Measurements from ENCODE around the gene ADSL.

ADSL gene

DNA sequence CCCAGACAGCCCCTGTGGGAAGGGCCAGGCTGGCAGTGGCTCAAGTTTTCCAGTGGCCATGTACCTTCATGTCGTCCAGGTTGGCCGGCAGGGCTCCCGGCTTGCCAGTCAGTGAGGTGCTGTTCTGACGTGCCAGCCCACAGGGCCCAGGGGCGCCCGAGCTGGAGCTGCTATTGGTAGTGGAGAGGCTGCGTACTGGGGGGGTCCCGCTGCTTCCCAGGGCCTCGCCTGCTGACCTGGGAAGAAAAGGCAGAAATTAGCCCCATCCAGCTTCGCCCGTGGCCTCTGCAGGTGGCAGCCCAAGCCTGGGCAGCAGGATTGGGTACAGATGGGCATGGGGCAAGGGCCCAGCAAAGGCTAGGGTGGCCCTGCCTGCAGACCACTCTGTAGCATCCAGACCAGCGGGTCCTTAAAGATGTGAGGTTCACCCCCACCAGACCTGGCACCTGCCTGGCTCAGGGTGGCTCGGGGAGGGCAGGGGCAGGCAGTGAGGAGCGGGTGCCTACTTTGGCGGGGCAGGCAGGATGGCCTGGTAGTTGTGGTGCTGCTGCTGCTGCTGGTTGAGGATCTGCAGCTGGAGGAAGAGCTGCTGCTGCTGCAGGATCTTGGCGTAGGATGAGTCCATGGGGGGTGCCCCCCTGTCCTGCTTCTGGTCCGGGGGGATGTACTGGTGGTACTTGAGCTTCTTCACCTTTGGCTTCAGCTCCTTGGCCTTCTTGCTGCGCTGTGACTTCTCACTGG lies 74.2 kb downstream of the ADSL start:
- FAIRE-seq = no peak

DNA sequence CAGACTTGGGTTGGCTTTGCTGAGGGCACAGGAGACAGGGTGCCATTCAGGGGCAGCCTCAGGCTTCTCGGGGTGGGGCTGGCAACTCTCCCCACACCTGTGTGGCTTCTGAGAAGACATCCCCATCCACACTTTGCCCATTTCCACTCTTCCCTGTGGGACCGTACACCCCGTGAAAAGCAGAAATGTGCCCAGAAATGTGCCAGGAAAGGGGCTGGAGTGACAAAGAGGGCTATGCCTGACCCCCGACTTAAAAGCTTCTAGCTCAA lies 74.7 kb downstream of the ADSL start:
- no peak for FAIRE-seq

DNA sequence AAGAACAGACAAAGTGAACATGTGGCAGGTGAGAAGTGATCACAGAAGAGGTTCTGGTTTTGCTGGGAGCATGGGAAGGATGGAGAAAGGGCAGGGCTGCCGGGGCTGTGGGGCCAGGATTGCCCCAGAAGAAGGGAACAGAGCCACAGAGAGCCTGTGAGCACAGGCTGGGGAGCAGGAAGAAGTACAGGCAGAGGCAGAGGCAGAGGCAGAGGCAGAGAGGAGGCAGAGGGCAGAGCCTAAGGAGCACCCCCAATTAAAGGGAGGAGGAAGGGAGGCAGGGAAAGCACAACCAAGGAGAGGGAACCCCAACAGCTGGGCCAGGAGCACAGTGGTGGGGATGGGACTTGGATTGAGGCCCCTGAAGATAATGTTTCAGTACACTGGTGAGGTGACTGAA lies 75.6 kb downstream of the ADSL start:
- no peak for FAIRE-seq

DNA sequence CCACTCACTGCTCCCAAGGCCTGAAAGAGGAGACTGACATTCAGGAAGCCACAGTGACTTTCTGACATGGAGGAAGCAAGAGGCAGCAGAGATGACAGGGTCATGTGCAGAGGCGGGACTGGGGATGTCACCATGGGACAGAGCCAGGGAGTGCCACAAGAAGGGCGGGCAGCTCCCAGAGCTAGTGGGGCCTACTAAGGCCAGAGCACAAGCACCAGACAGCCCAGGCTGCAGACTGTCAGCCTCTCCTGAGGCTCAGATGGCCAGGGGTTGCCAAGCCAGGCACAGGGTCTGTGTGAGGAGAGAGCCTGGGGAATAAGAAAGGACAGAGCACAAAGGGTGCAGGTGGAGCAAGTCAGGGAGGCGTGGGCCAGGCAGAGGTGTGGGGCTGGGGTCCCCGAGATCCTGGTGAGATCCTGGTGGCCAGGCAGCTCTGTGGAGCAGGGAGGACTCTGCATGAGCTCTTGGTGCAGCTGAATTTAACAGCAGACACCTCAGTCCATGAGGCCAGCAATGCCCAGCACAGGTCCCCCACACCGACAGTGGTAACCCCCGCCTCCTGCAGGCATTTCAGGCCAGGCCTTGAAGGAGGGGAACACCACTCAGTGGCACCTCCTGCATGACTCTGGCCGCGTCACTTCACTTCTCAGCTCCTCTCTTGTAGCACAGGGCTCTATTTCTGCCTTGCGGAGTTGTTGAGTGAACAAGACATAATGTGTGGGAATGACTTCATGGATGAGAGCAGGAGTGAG lies 76.4 kb downstream of the ADSL start:
- no peak for FAIRE-seq

DNA sequence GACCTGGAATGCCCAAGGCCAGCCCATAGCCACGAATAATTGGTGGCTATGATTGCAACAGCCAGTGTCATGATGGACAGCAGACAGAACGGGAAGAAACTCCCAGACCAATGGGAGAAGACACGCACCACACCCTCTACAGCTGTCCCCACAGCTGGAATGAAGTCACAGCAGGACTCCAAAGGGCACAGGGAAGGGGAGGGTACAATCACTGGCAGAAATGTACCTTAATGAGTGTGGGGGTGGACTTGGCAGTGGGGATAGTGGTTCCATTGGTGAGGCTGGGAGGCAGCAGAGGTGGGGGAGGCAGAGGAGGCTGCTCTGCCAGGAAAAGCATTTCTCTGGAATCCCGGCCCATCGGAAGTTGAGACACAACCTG lies 77.0 kb downstream of the ADSL start:
- FAIRE-seq = no peak

DNA sequence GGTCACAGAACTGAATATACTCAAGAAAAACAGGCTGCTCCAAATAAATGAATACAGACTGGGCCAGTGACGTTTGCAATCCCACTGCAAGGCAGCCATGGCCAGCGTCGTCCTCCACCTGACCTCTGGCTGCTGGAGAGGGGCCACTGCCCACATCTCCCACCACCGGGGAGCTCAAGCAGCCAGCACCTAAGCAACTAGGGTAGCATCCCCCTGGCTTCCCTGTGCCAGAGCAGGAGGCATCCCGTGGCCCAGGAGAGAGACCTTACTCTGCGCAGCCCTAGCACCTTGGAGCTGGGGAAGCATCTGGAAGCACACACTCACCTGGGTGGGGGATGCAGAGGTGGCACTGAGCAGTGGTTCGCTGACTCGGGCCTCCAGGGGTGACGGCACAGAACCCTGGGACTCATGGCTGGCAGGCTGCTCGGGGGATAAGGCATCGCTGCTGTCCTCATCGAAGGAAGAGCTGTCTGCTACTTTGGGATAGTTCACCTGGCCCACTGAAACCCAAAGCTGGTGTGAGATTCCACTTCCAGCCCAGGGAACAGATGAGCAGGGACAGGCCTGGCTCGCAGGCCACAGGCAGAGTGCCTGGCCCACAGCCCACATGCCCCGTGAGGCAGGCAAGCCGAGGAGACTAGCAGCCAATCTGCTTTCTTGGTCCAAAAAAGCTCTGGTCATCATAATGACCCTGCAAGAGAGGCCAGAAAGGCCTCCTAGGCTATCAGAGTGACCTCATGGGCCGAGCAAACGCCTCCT lies 77.8 kb downstream of the ADSL start:
- no peak for FAIRE-seq

DNA sequence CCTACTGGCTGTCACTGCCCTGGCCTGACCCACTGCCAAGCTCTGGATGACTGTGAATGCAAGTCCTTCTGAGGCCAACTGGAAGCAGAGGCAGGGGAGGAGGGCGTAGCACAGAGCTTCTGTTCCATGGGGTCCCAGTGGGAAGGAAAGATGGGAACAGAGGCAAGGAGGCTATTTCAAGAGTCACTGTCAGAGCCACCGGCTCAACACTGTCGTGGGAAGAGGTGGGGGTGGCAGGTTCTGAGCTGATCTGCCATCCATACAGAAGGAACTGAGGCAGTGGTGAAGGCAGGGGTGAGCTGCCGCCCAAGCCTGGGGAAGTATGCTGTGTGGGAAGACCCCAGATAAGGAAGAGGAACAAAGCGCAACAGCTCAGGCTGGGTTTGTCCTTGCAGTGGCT lies 78.8 kb downstream of the ADSL start:
- no peak for FAIRE-seq

DNA sequence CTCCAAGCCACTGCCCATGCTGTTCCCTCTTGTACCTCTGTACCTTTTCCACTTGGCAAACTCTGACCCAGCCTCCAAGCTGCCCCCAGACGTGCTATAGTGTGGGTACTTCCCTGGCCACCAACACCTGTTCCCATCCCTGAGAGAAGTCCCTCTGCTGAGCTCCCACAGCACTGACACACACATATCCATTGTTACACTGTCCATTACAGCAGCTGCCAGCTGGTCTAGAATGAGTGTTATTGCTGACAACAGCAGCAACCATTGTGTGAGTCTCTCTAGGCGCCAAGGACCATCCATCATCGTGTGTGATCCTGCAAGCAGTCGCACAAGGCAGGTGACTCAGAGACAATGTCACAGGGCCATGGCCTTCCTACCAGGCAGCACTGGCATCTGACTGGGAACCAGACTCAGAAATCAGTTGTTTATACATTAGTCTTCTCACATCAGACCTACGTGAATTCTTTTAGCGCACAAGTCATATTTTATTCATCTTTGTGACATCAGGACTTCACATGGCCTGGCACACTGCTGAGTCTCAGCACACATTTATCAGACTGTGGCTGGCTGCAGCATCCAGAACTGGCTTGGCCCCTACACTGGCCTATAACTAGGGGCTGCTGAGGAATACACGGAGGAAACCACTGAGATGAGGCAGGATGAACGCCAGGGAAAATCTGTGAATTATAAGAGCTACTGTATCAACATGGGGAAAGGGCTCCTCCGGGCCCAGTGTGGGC lies 80.5 kb downstream of the ADSL start:
- FAIRE-seq = no peak

DNA sequence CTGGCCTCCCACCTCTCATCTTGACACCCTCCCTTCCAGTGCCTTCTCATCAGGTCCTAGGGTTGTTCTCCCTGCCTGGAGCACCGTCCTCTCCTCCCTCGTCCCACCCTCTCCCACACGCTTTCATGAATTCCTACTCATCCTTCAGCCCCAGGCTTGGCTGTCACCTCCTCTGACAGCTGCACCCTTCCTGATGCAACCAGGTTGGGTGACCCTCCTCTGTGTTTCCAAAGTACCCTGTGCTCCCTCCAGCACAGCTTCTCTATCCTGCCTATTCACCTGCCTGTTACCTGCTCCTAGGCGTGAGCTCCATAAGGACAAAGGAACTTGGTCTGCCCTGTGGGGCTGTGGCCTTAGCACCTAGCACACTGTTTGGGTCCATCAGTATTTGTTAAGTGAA lies 82.5 kb downstream of the ADSL start:
- FAIRE-seq = no peak

DNA sequence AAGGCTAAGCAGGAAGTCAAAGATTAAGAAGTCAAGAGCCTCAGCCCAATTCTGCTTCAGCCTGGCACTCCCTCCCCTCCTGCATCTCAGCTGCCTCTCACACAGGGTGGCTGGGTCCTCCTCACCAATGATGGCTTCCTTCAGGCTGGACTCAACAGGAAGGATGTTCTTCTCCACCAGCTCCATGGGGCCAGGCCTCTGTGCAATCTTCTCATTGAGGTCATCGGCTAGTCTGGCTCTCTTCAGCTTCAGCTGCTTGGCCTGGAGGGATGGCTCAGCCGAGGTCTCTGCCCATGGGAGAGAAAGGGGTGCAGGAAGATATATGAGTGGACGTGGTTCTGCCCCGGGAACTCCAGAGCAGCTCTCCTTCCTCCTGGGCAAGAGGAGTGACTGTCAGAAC lies 83.2 kb downstream of the ADSL start:
- no peak for FAIRE-seq

DNA sequence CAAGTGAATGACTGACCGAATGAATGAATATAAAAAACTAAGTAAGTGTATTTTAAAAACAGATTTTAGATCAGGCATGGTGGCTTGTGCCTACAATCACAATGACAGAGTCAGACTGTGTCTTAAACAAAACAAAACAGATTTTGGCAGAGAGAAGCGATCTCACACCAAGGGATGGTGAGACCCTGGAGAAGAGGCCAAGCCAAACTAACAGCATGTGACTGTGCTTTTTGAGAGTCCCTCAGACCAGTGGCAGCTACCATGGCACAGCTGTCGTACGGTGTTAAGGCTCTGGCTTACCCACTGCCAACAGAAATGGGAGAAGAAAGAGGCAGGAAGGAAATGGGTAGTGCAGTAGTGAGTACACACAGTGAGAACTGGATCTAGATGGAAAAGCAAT lies 84.7 kb downstream of the ADSL start:
- no peak for FAIRE-seq

DNA sequence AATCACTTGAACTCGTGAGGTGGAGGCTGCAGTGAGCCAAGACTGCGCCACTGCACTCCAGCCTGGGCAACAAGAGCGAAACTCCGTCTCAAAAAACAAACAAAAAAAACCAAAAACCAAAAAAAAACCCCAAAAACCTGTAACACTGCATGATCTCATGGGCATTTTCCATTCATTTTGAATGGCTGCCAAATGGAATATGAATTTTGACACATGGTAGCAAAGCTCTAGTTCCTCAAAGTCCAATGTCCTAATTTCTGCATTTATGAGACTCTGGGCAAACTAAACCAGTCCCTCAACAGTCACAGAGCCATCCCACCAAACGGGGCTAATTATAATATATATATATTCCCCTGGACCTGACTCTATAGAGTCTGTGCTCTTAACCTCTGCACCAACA lies 85.9 kb downstream of the ADSL start:
- FAIRE-seq = no peak

DNA sequence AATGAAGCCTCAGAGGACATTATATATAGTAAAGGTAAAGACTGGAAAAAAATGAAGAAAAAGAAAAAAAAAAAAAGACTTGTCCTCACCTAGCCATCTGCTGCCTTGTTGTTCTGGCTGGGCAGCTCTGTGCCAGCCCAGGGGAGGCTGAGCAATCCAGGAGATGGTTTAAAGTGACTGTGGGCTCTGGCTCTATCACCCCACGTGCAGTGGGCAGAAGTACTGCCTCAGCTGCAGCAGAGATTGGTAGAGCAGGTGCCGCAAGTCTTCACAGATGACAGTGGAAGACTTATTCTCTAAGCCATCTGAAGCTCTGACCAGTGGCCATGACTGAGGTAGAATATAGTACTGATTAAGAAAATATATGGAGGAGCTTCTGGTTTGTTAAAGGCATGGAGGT lies 86.3 kb downstream of the ADSL start:
- no peak for FAIRE-seq

DNA sequence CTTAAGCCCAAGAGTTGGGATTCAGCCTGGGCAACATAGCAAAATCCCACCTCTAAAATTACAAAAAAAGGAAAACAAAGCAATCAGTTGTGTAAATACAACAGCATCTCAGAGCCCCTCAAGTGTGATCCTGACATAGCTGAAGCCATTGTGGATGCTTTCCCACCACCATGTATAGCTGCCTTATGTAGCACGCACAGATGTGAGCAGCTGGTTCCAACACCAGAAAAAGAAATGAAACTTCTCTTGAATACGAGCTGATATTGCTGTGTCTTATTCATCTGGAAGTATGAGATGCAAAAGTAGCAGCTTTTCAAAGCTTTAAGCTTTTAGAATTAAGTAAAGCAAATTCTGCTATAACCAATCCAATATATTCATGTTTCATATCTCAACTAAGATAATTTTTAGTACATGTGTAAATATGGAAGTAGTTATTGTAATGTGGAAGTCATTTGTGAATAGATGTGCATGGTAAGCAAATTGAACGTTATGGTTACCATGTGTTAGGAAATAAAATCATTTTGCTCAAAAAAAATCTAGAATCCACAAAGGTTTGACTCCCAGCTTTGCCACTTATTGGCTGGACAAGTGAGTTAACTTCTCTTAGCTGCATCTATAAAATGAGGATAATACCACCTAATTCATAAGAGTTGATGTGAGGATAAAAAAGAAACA lies 87.3 kb downstream of the ADSL start:
- FAIRE-seq = no peak

DNA sequence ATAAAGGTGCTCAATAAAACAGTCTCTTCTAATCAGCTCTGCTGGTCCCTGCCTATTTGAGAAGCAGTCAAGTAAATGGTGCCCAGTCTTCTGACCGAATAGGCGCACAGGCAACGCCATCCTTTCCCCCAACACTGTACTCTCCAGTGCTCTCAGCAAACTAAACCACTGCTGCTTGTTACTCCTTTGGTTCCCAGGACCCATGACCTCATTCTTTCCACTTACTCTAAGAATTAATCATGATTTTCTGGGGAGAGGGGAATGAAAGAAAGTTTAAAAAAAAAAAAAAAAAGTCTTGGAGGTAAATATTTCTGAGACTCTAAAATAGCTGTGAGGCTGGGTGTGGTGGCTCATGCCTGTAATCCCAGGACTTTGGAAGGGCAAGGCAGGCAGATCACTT lies 87.8 kb downstream of the ADSL start:
- FAIRE-seq = no peak

DNA sequence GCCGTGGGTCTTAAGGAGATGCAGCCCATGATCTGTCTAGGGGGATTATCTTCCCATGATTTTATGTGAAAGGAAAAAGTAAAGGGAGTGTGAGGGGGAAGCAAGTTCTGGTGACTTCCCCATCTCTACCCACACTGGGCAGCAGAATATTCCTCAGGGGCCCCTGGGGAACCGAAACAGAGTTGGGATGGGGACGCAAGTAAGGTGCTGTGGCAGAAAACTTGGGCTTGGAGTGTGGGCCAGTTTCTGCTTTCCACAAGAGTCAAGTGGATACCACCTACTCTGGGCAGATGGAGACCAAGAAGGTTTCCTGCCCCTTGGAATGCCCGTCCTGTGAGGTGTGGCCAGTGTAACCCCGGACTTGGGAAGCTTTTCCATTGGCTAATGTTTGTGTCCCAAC lies 88.4 kb downstream of the ADSL start:
- FAIRE-seq = no peak

DNA sequence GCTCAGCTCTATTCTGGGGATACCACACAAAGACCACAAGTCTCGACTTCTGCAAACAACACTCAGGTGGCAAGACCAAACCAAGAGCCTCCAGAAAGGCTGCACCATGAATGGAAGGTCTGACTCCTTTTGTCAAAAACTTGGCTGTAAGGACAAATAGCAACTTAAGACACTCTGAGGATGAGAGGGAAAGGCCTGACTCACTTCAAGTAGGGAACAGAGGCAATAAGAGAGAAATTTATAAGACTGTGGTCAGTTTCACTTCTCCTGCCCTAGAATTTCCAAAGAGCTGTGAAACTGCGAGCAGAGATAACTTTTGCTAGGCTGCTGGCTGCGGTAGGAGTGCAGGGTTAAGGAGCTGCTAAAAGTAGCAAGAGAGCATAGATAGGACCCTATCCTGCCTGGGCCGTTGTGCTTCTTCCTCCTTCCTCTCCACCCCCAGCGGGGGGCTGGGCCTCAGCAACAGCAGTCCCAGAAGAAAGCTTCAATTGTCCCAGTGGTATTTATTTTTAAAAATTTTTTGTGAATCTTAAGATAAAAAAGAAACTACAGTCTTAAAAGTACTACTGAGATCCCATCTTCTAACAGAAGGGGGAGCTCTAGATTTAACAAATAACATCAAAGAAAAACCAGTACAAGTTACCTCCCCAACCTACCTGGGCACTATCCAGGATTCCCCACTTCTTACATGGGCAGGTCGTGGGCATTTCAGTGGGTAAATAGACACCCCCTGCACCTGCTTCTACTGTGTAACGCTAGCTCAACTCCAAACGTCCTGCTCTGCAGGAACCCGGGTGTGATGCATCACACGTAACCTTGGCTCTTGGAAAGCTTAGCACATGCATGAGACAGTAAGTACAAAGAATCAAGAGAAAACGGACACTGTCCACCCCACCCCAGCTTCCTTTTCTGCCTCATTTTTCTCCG lies 90.5 kb downstream of the ADSL start:
- FAIRE-seq = no peak
